Activated T-cell treated with anti-CD3 and anti-CD28 coated beads, Interleukin-2, amount 50 U/mL, for 1 hour (primary cell): ENCODE data around the gene PFN4.
"Not testable (repeated sequence)": the region's sequence is repeated elsewhere in the genome, so short reads cannot be mapped to it uniquely, and the experiment has no call there.

ENCODE experiments used
- DNase-seq: peaks from one replicate; pipeline ENCODE4 v3.0.0-alpha.2; 2020

The PFN4 gene

DNA sequence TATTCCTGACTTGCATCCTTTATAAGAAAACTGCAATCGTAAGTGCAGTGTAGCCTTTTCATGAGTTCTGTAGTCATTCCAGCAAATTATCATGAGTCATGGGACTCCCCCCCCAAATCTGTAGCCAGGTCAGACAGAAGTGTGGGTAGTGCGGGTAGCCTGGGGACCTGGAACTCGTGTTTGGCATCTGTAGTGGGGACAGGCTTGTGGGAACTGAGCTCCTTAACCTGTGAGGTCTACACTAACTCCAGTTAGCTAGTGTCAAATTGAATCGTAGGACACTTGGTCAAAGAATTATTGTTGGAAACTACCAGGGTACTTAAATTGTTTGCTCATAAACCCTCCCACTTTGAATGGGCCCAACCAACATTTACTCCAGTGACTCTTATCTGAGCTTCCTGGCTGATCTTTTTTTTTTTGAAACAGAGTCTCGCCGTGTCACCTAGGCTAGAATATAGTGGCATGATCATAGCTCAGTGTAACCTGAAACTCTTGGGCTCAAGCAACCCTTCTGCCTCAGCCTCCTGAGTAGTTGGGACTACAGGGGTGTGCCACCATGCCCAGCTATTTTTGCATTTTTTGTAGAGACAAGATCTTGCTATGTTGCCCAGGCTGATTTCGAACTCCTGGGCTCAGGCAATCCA lies 12.4 kb downstream of the PFN4 start:
- DNase-seq: no peak

DNA sequence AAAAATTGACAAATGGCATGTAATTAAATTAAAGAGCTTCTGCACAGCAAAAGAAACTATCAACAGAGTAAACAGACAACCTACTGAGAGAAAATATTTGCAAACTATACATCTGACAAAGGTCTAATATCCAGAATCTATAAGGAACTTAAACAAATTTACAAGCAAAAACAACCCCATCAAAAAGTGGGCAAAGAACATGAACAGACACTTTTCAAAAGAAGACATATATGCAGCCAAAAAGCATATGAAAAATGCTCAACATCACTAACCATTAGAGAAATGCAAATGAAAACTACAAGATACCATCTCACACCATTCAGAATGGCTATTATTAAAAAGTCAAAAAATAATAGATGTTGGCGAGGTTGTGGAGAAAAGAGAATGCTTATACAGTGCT lies 13.7 kb downstream of the PFN4 start:
- DNase-seq: not testable (repeated sequence)

- DNase-seq: no peak
These were observed 15.8 kb downstream of the PFN4 start for GRCh38 chr2:24107336-24107735.

- no peak for DNase-seq
These were observed 16.3 kb downstream of the PFN4 start for GRCh38 chr2:24106786-24107185.

GRCh38 chr2:24105816-24106215 lies 17.3 kb downstream of the PFN4 start:
- no peak for DNase-seq

- DNase-seq: no peak
These were observed 18.2 kb downstream of the PFN4 start for GRCh38 chr2:24104906-24105305.

DNA sequence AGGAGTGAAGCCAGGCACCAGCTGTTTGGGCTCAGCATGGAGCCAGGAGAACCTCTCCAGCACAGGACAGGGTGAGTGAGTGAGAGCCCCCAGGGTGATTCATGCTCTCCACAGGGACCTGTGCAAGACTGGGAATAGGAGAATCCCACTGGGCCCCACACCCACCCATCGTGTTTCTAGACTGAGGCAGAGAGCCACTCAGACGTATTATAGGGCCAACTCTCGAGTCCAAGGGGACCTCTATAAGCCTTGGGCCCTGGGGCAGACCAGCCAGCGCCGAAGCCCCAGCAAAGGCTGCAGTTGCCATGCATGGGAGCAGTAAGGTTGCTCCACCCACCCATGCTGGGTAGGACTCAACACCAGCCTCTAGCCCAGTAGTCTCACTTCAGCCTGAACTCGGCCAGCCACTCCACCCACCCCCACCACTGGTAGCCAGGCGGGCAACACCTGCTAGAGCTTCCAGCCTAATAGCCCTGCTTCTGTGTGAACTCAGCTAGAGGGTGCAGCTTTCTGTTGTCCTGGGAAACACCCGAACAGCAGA lies 19.0 kb downstream of the PFN4 start:
- DNase-seq: no peak

- DNase-seq: no peak
These were observed 20.5 kb downstream of the PFN4 start for GRCh38 chr2:24102677-24103076.

DNA sequence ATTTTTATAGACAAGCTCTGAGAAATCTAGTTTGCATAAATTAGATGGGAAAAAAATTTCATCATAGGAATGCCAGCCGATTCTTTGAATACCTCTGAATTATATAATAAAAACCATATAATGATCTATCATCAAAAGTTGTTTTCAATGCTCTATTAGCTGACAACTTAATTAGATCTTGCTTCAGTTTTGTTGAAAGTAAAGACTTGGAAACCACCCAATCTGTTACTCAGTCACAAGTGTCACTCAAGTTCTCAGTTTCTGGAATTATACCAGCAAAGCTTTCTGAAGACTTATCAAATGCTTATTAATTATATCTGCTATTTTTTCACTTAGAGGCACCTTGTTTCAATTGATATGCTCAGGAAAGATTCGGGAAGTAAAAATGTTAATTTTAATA lies 21.1 kb downstream of the PFN4 start:
- no peak for DNase-seq

DNA sequence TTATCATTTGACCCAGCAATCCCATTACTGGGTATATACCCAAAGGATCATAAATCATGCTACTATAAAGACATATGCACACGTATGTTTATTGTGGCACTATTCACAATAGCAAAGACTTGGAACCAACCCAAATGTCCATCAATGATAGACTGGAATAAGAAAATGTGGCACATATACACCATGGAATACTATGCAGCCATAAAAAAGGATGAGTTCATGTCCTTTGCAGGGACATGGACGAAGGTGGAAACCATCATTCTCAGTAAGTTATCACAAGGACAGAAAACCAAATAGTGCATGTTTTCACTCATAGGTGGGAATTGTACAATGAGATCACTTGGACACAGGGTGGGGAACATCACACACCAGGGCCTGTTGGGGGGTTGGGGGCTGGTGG lies 22.4 kb downstream of the PFN4 start:
- DNase-seq: not testable (repeated sequence)

- DNase-seq: not testable (repeated sequence)
These were observed 27.9 kb downstream of the PFN4 start for GRCh38 chr2:24095171-24095677.

DNA sequence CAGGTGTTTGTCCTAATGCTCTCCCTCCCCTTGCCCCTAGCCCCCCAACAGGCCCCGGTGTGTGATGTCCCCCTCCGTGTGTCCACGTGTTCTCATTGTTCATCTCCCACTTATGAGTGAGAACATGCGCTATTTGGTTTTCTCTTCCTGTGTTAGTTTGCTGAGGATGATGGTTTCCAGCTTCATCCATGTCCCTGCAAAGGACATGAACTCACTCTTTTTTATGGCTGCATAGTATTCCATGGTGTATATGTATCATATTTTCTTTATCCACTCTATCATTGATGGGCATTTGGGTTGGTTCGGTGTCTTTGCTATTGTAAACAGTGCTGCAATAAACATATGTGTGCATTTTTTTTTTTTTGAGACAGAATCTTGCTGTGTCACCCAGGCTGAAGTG lies 29.9 kb downstream of the PFN4 start:
- not testable (repeated sequence) for DNase-seq

DNA sequence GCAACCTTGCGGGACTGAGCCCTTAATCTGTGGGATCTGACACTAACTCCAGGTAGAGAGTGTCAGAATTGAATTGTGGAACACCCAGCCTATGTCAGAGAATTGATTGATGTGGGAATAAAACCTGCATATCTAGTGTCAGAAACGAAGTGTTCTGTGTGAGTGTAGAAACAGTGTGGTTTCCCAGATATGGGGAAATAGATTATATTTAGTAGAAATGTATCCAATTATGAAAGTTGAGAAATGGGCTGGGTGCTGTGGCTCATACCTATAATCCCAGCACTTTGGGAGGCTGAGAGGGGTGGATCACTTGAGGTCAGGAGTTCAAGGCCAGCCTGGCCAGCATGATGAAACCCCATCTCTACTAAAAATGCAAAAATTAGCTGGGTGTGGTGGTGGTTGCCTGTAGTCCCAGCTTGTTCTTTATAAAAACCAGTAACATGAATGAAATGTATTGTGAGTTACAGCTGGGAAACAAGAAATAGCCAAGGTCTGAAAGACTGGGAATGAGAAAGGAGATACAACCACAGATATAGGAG lies 34.2 kb downstream of the PFN4 start:
- no peak for DNase-seq

DNA sequence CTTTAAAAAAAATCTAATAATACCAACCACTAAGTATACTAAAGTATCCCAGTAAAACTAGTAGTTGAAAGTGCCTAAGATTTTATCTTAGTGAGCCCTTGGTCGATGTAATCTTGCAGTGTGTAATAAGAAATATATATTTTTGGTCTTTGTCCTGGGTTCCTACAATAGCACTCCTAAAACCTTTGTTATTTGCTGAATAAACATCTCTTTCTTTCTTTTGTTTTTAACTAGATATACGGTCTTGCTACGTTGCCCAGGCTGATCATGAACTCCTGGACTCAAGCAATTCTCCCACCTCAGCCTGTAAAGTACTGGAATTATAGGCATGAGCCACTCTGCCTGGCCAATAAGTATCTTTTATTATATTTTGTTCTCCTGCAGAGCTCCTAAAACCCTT lies 36.1 kb downstream of the PFN4 start:
- DNase-seq: no peak

GRCh38 chr2:24086241-24086640 lies 36.9 kb downstream of the PFN4 start:
- DNase-seq: no peak

DNA sequence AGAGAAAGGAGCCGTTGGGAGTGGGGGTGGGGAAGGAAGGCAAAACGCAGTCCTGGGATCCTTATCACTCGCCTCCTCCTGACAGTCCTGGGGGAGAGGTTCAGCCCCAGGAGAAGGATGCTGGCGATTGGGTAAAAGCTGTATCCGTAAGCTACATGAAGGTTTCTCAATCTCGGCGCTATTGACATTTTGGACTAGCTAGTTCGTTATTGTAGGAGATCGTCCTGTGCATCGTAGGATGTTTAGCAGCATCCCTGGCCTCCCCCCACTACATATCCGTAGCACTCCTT lies 38.0 kb downstream of the PFN4 start:
- no peak for DNase-seq

DNA sequence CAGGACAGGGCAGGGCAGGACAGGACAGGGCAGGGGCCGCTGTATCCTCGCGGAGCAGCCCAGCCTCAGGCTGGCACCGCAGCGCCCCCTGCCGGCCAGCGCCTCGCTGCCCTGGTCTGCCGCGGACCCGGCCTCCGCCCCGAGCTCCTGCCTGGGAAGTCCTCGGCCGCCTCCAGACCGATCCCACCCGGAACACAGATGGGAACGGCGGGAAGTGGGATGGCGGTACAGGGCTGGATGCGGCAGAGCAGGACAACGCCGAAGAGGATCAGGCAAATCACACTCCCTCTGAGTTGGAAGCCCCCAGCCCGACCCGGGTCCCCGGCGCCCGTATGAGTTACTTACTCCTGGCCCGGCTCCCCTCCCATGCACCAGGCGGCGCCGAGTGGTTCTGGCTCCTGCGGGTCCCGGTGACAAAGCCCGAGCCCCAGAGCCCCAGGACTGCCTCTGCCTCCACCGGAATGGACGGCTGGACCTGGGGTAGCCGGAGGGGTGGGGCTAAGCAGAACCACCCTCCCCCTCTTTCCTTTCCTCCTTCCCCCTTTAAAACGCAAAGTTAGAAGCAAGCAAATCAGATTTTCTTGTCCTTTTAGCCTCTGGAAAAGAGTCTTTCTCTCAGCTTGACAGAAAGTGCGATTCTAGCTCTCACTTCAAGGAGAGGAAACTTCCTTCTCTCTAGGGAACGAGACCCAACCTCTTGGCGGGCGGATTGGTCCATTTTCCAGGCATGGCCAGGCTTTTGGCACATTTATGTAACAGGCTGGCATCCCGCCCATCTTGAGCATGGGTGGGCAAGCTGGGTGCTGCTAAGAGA lies 38.5 kb downstream of the PFN4 start, which contains the start of gene TP53I3:
Gene TP53I3 (minus strand): TSS at position 449 of the 814 bp plus-strand sequence. CDS start 508 bp downstream, outside the sequence.
- peak; percentile 88 for DNase-seq

DNA sequence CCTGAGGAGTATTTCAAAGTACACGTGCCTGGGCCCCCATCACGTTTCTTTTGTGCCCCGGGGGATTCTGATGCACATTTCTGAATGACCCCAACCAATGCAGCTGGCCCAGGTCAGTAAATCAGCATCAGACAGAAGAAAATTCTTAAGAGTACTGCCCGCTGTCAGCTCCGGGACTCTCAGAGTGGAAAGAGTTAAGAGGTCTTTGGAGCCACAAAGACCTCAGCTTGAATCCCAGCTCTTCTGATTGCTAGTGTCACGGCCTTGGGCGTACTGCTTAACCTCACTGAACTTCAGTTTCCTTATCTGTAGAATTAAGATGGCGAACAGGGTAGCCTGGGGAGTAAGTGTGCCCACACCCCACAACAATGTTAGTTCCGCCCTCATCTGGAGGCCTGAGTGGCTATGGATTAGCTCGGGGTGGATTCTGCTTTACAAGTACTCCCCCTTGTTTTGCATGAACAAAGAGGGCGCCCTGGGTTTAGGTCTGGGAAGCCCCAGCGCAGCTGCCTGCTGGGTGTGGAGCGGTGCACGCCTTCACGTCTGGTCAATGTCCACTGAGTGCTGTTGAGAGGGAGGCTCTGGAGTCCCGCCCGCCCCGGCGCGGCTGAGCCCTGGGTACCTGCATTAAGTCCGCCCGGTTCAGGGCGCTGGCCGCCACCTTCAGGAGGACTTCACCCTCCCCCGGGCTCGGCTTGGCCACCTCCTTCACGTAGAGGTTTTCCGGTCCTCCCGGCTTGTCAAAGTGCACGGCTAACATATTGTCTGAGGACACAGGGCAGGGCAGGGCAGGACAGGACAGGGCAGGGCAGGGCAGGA lies 39.4 kb downstream of the PFN4 start:
- no peak for DNase-seq

- no peak for DNase-seq
These were observed 40.2 kb downstream of the PFN4 start for GRCh38 chr2:24082787-24083566.

GRCh38 chr2:24080701-24081100 lies 42.4 kb downstream of the PFN4 start:
- no peak for DNase-seq

DNA sequence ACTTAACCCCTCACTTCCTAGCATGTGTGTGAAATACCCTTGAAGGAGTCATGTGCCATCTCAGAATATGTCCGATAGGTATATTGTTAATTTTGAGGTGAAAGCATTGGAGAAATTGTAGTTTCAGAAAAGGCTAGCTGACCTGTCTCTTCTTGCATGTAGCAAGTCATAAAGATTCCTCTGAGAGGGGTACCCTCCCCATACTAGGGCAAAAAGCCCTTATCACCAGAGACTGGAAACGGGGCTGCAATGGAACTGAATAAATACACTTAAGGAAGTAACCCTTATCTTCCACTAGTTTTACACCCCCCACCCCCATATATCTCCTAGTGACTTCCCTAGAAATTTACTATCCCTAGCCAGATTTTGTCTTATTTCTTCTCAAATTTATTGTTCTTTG lies 45.3 kb downstream of the PFN4 start:
- DNase-seq: no peak

DNA sequence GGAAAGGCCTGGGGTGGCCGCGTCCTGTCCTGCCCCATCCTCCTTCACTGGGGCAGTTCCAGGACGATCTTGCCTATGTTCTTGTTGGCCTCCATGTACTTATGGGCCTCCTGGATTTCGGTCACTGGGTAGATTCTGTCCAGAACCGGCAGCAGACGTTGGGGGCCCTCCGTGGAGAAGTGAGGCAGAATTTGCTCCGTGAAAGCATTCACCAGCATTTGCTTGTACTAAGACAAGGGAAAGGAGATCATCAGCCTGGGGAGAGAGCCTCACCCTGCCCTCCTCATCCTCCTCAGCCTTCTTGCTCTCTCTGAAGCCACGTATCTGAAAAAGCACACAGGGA lies 45.6 kb downstream of the PFN4 start:
- DNase-seq: no peak
